Measurements from ENCODE around the gene DENND2D.

DENND2D gene

GRCh38 chr1:111139324-111139955 lies 61.0 kb downstream of the DENND2D start (continued):
- TF ChIP-seq KLF9 (tag by site-specific recombination; IDR thresholded peaks at IDR 0.05; ENCODE audit: low read depth) (no peak), ZNF391 (tag by site-specific recombination; IDR thresholded peaks at IDR 0.05; ENCODE audit: borderline replicate concordance, low read depth) (no peak), ZNF423 (tag by site-specific recombination; IDR thresholded peaks at IDR 0.05) (peak; percentile 28; the same call in 1 of the 2 replicates), ZNF416 (tag by site-specific recombination; IDR thresholded peaks at IDR 0.05) (no peak), ZNF335 (tag by site-specific recombination; conservative IDR thresholded peaks at IDR 0.05) (peak; percentile 98), ZBTB1 (tag by site-specific recombination; IDR thresholded peaks at IDR 0.05) (no peak), ZBTB48 (tag by site-specific recombination; IDR thresholded peaks at IDR 0.05) (peak; percentile 89), ZNF121 (tag by site-specific recombination; IDR thresholded peaks at IDR 0.05) (no peak), ZNF660 (tag by site-specific recombination; IDR thresholded peaks at IDR 0.05) (no peak), GLIS2 (tag by site-specific recombination; IDR thresholded peaks at IDR 0.05) (peak; percentile 32), ZFP69B (tag by site-specific recombination; IDR thresholded peaks at IDR 0.05) (peak; percentile 98), PRDM10 (tag by site-specific recombination; IDR thresholded peaks at IDR 0.05) (peak; percentile 81), AEBP2 (tag by site-specific recombination; IDR thresholded peaks at IDR 0.05; ENCODE audit: borderline replicate concordance) (no peak), ZNF768 (tag by site-specific recombination; IDR thresholded peaks at IDR 0.05) (0 out of 2 replicates have a peak, but pooled peaks have one; percentile 11), HIC1 (tag by site-specific recombination; IDR thresholded peaks at IDR 0.05) (no peak), ZNF600 (tag by site-specific recombination; IDR thresholded peaks at IDR 0.05) (peak; percentile 46; the same call in 1 of the 2 replicates), ZNF48 (tag by site-specific recombination; IDR thresholded peaks at IDR 0.05) (no peak), EGR2 (tag by site-specific recombination; IDR thresholded peaks at IDR 0.05; ENCODE audit: low read depth) (no peak), ZNF202 (tag by site-specific recombination; IDR thresholded peaks at IDR 0.05; ENCODE audit: borderline replicate concordance) (no peak), ZNF19 (tag by site-specific recombination; IDR thresholded peaks at IDR 0.05; ENCODE audit: low read depth) (no peak), ZNF610 (tag by site-specific recombination; IDR thresholded peaks at IDR 0.05; ENCODE audit: borderline replicate concordance) (0 out of 2 replicates have a peak, but pooled peaks have one; percentile 19), ZNF394 (tag by site-specific recombination; IDR thresholded peaks at IDR 0.05; ENCODE audit: borderline replicate concordance) (no peak), SALL2 (tag by site-specific recombination; IDR thresholded peaks at IDR 0.05; ENCODE audit: borderline replicate concordance) (no peak), ZSCAN30 (tag by site-specific recombination; IDR thresholded peaks at IDR 0.05) (no peak), ZNF24 (tag by site-specific recombination; IDR thresholded peaks at IDR 0.05) (no peak), ZNF341 (tag by site-specific recombination; IDR thresholded peaks at IDR 0.05; ENCODE audit: low read depth) (0 out of 2 replicates have a peak, but pooled peaks have one; percentile 25), ZNF621 (tag by site-specific recombination; IDR thresholded peaks at IDR 0.05) (no peak), ZNF521 (tag by site-specific recombination; IDR thresholded peaks at IDR 0.05) (no peak), TRIM28 (IDR thresholded peaks at IDR 0.05; ENCODE audit: borderline replicate concordance, low read length) (peak; percentile 61), ZBTB11 (tag by site-specific recombination; conservative IDR thresholded peaks at IDR 0.05; ENCODE audit: low read depth) (peak; percentile 87), ZIC2 (tag by site-specific recombination; IDR thresholded peaks at IDR 0.05) (no peak; the same call in none of the 2 replicates)
